DOHH2 (cell line): ENCODE data around the gene APOD.
"Not testable (repeated sequence)": the region's sequence is repeated elsewhere in the genome, so short reads cannot be mapped to it uniquely, and the experiment has no call there.

Experiments used
- H3F3A ChIP-seq: fragments of 200-600 bp; sonication (generic), shearing (Covaris generic); 2 replicates; pipeline ENCODE4 v1.6.0; 2016; ENCODE audit warnings: antibody characterized with exemption, mild to moderate bottlenecking; ENCODE audit not compliant: control insufficient read depth, insufficient read depth
- H3K27ac ChIP-seq: fragments of 200-600 bp; sonication (generic); 2 replicates; pipeline ENCODE4 v1.5.1; 2014; ENCODE audit warnings: low read depth, mild to moderate bottlenecking, low read length, moderate library complexity
- H3K27me3 ChIP-seq: fragments of 200-600 bp; sonication (generic); 2 replicates; pipeline ENCODE4 v1.6.1; 2014; ENCODE audit warnings: mild to moderate bottlenecking, low read length, mixed read lengths; ENCODE audit not compliant: control insufficient read depth
- H3K36me3 ChIP-seq: fragments of 200-600 bp; sonication (generic); 2 replicates; pipeline ENCODE4 v1.6.1; 2014; ENCODE audit warnings: mild to moderate bottlenecking, low read length, moderate library complexity, mixed read lengths; ENCODE audit not compliant: control insufficient read depth
- H3K4me1 ChIP-seq: fragments of 200-600 bp; sonication (generic); 2 replicates; pipeline ENCODE4 v1.6.1; 2014; ENCODE audit warnings: mild to moderate bottlenecking, low read length, mixed read lengths; ENCODE audit not compliant: control insufficient read depth
- H3K4me2 ChIP-seq: fragments of 200-600 bp; sonication (generic); 2 replicates; pipeline ENCODE4 v1.6.0; 2014; ENCODE audit warnings: mild to moderate bottlenecking, low read length, moderate library complexity
- H3K4me3 ChIP-seq: fragments of 200-600 bp; sonication (generic); 2 replicates; pipeline ENCODE4 v1.5.1; 2014; ENCODE audit warnings: mild to moderate bottlenecking, low read length, mixed read lengths
- H3K79me2 ChIP-seq: fragments of 200-600 bp; sonication (generic); 2 replicates; pipeline ENCODE4 v1.6.1; 2014; ENCODE audit warnings: mild to moderate bottlenecking, low read length, mixed read lengths; ENCODE audit not compliant: control insufficient read depth
- H3K9me2 ChIP-seq: fragments of 200-600 bp; sonication (generic); replicated peaks from 2 replicates; pipeline ENCODE4 v1.6.1; 2014; ENCODE audit warnings: mild to moderate bottlenecking, low read length, mixed read lengths; ENCODE audit not compliant: control insufficient read depth
- H3K9me3 ChIP-seq: fragments of 200-600 bp; sonication (generic); 2 replicates; pipeline ENCODE4 v1.6.1; 2014; ENCODE audit warnings: antibody characterized with exemption, low read length, mixed read lengths; ENCODE audit not compliant: control insufficient read depth, insufficient read depth
- H4K20me1 ChIP-seq: fragments of 200-600 bp; sonication (generic); 2 replicates; pipeline ENCODE4 v1.6.0; 2014; ENCODE audit warnings: low read depth, mild to moderate bottlenecking, antibody characterized with exemption, low read length, moderate library complexity; ENCODE audit not compliant: control insufficient read depth, insufficient read depth

APOD gene

GRCh38 chr3:195621095-195621494, 37.4 kb upstream of the APOD start:
- H3K36me3 ChIP-seq, H3K9me3 ChIP-seq, H4K20me1 ChIP-seq, H3K27me3 ChIP-seq, H3K9me2 ChIP-seq, H3F3A ChIP-seq, H3K4me3 ChIP-seq, H3K4me2 ChIP-seq, H3K4me1 ChIP-seq, H3K27ac ChIP-seq, H3K79me2 ChIP-seq: not testable (repeated sequence)

- not testable (repeated sequence) for H3K27ac ChIP-seq, H3K79me2 ChIP-seq, H3K4me1 ChIP-seq, H3K9me2 ChIP-seq, H3K4me2 ChIP-seq, H4K20me1 ChIP-seq, H3K36me3 ChIP-seq, H3K4me3 ChIP-seq, H3K9me3 ChIP-seq, H3K27me3 ChIP-seq, H3F3A ChIP-seq
These were observed 36.7 kb upstream of the APOD start for GRCh38 chr3:195620476-195620875.

- not testable (repeated sequence) for H3K27me3 ChIP-seq, H3K27ac ChIP-seq, H3F3A ChIP-seq, H3K4me3 ChIP-seq, H3K4me2 ChIP-seq, H4K20me1 ChIP-seq, H3K9me2 ChIP-seq, H3K36me3 ChIP-seq, H3K4me1 ChIP-seq, H3K9me3 ChIP-seq, H3K79me2 ChIP-seq
These were observed 36.0 kb upstream of the APOD start for GRCh38 chr3:195619591-195620369.

GRCh38 chr3:195617784-195618659, 34.3 kb upstream of the APOD start:
- not testable (repeated sequence) for H3K79me2 ChIP-seq, H3K9me2 ChIP-seq, H3K36me3 ChIP-seq, H4K20me1 ChIP-seq, H3K4me3 ChIP-seq, H3K9me3 ChIP-seq, H3K27me3 ChIP-seq, H3F3A ChIP-seq, H3K27ac ChIP-seq, H3K4me2 ChIP-seq
- peaks cover 17% of the 10 kb centered on the region for H3K4me1 ChIP-seq

GRCh38 chr3:195617134-195617533, 33.4 kb upstream of the APOD start:
- not testable (repeated sequence) for H3F3A ChIP-seq, H3K4me2 ChIP-seq, H3K79me2 ChIP-seq, H4K20me1 ChIP-seq, H3K27ac ChIP-seq, H3K9me2 ChIP-seq, H3K4me3 ChIP-seq, H3K36me3 ChIP-seq, H3K27me3 ChIP-seq, H3K9me3 ChIP-seq
- H3K4me1 ChIP-seq = peaks cover 21% of the 10 kb centered on the region
